Measurements from ENCODE around the gene ADISSP. TPM values are rescaled to one million over a fixed set of nuclear protein-coding genes. Genes with fewer than 3 reads are reported as not detected.

Gene ADISSP
- total and polyA plus RNA-seq, 9 of the 15 experiments (the other 6 are each of a cell fraction or from before 2014, with no cell fraction given), result 1.4 to 70.6 (median 23.4) TPM

DNA sequence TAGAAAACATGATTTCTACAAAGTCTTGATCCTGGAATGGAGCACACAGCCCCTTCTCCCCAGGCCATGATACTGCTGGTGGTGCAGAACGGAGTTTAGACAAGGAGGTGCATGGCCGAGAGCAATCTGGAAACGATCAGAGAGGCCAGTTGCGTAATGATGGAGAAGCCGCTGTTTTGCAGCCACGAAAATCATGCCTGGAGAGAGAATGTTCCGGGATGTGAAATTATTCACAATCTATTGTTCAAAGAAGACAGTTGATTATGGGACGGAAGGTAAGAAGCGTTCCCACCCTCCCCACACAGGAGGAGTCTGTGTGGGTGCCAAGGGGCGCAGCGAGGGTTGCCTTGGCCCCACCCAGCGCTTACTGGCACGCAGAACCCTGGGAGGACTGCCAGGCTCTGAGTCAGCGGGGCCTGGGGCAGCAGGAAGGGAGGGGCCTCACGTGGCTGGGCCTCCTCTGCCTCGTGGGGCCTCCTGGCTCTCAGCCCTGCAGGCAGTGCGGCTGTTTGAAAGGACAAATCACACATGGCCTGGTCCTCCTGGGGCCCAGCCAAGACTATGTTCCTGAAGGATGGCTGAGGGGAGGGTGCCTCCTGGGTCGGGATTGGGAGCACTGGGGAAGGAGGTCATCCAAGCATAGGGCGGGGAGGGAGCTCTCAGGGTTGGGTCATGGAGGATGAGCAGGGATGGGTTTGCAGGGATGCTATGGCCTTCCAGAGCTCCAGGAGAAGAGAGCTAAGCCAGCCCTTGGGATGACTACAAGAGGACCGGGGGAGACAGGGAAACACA is 44.1 kb upstream of the ADISSP start (continued):
- TF ChIP-seq MGA (IDR thresholded peaks at IDR 0.05), result peak; percentile 90
- no peak for TF ChIP-seq MEF2D (tag; conservative IDR thresholded peaks at IDR 0.05; ENCODE audit: low read depth)
- no peak for TF ChIP-seq ZNF274 (IDR thresholded peaks at IDR 0.05; ENCODE audit: borderline replicate concordance, low read depth, low read length)
- TF ChIP-seq SRF (CRISPR knock-in tag; IDR thresholded peaks at IDR 0.05), result no peak
- no peak for TF ChIP-seq CEBPZ (IDR thresholded peaks at IDR 0.05; ENCODE audit: borderline replicate concordance, low read depth, low read length)
- no peak for TF ChIP-seq NR1H2 (CRISPR knock-in tag; IDR thresholded peaks at IDR 0.05)
- TF ChIP-seq, protein P1, sequence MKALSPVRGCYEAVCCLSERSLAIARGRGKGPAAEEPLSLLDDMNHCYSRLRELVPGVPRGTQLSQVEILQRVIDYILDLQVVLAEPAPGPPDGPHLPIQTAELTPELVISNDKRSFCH (CRISPR knock-in tag; IDR thresholded peaks at IDR 0.05), result no peak
- TF ChIP-seq, protein P1 (tag; IDR thresholded peaks at IDR 0.05), result no peak
- no peak for TF ChIP-seq NR4A1 (CRISPR knock-in tag; IDR thresholded peaks at IDR 0.05)
- TF ChIP-seq NR4A1 (tag; IDR thresholded peaks at IDR 0.05), result no peak
- TF ChIP-seq MED1 (CRISPR knock-in tag; IDR thresholded peaks at IDR 0.05; ENCODE audit: borderline replicate concordance), result no peak
- no peak for TF ChIP-seq NUFIP1 (IDR thresholded peaks at IDR 0.05; ENCODE audit: partially characterized antibody)

Measured in K562 (cell line).